Cerebellar nuclear complex (tissue), 1 donor: ENCODE data around the gene MSN.
"Not testable (repeated sequence)": the region's sequence is repeated elsewhere in the genome, so short reads cannot be mapped to it uniquely, and the experiment has no call there.

Source experiments
- DNase-seq, 2 experiments: peaks; one replicate each; lab custom pipeline; 2025; lab: John Stamatoyannopoulos, UW

Gene MSN

GRCh38 chrX:65667503-65668376, at the start of gene MSN:
Gene MSN (plus strand): TSS chrX:65667654. CDS start chrX:65667842, 188 bp downstream.
- DNase-seq, result no peak

DNA sequence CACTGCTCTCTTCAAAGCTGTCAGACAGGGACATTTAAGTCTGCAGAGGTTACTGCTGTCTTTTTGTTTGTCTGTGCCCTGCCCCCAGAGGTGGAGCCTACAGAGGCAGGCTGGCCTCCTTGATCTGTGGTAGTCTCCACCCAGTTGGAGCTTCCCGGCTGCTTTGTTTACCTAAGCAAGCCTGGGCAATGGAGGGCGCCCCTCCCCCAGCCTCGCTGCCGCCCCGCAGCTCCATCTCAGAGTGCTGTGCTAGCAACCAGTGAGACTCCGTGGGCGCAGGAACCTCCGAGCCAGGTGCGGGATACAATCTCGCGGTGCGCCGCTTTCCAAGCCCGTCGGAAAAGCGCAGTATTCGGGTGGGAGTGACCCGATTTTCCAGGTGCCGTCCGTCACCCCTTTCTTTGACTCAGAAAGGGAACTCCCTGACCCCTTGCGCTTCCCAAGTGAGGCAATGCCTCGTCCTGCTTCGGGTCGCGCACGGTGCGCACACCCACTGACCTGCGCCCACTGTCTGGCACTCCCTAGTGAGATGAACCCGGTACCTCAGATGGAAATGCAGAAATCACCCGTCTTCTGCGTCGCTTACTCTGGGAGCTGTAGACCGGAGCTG, 47.3 kb upstream of the MSN start:
- DNase-seq, result not testable (repeated sequence)

DNA sequence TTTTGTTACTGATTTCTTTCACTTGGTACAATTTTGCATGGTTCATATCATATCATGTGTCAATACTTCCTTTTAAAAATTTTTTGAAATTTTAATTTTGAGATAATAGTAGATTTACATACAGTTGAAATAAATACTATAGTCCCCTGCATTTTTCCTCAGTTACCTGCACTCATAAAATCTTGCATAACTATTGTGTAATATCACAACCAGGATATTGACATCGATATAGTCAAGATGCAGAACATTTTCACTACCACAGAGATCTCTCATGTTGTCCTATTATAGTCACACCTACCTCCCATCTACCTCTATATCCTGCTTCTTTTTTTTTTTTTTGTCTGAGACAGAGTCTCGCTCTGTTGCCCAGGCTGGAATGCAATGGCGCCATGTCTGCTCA, 36.7 kb upstream of the MSN start:
- no peak for DNase-seq

- no peak for DNase-seq
Measured at GRCh38 chrX:65633826-65634225, 33.6 kb upstream of the MSN start.

DNA sequence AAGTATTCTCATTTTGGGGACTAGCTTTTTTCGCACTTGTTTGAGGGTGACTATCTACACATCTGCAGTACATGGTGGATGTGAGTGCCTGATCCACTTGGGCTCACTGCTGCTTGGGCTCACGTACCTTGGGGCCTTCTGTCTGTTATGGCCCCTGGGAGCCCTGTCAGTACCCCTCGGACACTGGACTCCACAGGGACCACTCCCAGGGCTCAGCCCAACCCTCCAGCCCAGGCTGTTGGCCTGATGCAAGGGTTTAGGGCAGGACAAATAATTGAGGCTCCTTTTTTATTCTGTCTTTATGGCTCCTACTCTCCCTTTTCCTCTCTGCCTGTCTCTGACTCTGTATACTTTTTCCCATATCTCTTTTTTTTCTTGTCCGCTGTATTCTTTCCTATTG, 32.7 kb upstream of the MSN start:
- no peak for DNase-seq

GRCh38 chrX:65635378-65635777, 32.1 kb upstream of the MSN start:
- no peak for DNase-seq

GRCh38 chrX:65635822-65636221, 31.6 kb upstream of the MSN start:
- no peak for DNase-seq

GRCh38 chrX:65636261-65636660, 31.2 kb upstream of the MSN start:
- not testable (repeated sequence) for DNase-seq

- DNase-seq, result no peak
Measured at GRCh38 chrX:65637335-65637734, 30.1 kb upstream of the MSN start.

DNA sequence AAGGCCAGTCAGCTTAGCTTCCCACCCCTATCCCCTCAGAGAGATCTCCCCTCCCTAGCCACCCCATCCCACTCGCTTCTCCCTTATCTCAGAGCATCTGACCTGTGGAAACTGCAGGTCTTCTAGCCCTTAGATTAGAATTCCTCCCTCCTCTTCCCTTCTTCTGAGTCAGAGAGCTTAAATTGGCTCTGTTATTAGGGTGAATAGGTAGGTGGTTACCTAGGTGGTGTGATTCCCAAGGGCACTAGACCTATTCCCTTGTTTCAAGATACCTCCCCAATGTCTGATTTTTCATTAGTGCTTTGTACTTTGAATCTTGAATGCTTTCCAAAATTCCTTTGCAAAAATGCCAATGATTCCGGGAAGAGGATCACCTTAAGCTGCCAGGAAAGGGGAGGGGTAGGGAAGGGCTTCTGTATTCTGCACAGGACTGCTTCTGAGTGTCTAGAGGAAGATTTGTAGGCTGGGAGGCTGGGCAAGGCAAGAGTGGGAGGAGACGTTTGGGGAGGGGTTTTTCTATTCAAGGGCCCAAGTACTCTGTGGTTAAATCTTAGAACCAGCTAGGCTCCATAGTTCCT, 24.5 kb upstream of the MSN start:
- no peak for DNase-seq

- DNase-seq, result no peak
Measured at GRCh38 chrX:65643531-65644052, 23.9 kb upstream of the MSN start.

GRCh38 chrX:65644621-65645289, 22.7 kb upstream of the MSN start:
- DNase-seq, result no peak

GRCh38 chrX:65647801-65648200, 19.7 kb upstream of the MSN start:
- DNase-seq, result no peak

- DNase-seq, result no peak
Measured at GRCh38 chrX:65652098-65652497, 15.4 kb upstream of the MSN start.

GRCh38 chrX:65657009-65657441, 10.4 kb upstream of the MSN start:
- DNase-seq, result not testable (repeated sequence)

GRCh38 chrX:65657659-65658058, 9.8 kb upstream of the MSN start:
- no peak for DNase-seq

DNA sequence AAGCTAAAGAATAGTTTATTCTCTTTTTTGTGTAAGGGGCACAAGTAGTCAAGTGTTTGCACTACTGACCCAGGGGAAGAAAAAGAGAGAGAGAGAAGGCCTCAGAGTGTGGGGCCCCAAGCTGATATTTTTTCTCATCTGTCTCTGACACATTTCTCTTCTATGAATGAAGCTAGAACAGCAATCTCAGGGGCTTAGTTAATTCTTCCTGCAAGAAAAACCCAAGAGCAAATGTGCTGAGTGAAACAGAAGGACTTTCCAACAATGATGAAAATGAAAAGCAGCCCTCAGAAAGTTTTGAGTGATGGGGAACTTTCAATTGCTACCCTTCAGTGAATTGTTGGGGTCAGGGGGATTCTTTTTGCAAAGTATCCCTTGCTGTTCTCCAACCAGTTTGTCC, 9.2 kb upstream of the MSN start:
- no peak for DNase-seq

- no peak for DNase-seq
Measured at GRCh38 chrX:65667157-65667502, 324 bp upstream of the MSN start.

DNA sequence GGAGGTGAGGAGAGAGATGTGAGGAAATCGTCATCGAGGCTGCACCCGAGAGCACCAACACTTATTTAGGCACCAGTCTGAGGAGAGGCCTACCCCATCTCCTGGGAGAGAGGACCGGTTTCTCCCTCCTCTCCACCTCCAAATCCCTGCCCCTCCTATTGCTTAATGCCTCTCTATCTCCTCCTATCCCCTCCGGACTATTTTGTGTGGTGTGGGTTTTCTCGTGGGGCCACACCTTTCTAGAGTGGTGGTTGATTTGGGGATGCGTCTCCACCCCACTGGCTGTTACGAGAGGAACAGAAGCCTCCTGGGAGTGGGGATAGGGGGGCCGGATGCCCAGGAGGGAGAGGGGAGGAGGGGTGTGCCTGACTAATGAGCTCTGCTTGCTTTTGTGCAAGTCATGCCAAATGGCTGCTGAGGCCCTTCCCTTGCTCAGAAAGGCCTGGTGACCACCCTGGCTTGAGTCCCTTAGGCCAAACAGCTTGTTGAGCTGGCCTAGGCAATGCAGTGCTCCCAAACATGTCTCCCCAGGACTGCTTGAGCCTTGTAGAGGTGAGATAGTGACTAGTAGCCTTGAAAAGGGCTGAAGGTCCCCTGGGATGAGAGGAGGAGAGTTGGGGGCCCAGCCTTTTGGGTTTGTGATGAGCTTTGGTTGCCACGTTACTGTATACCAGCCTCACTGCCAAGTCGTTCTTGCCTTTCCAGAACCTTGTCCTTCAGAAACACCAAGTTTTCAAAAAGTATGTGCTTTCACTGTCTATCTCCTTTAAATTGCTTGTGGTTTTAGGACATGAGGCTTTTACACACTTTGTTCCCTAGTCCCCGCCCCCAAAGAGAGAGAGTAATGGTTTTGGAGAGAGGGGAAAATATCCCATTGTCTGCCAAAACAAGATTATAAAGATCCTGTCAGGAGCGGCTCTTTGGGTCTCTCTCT, 1.2 kb downstream of the MSN start:
- DNase-seq, result no peak

- DNase-seq, result no peak
Measured at GRCh38 chrX:65671286-65671685, 3.8 kb downstream of the MSN start.

DNA sequence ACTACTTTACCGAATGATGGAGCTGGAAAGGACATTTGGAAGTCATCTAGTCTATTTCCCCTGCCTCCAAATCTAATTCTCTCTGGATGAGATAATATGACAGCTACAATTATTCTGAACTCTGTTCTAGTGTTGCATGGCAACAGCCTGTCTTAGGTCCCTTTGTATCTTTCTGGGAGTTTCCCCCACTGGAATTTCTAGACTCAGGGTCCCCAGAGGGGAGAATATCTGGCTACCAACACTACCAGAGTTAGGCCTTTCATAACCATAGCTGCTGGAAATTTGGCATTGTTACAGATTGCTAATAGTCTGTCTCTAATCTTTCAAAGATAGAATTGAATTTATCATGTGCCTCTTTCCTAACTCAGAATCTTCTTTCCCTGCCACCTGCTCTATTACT, 4.5 kb downstream of the MSN start:
- no peak for DNase-seq
